ENCODE results near the gene SLC22A12.

Gene SLC22A12

GRCh38 chr11:64627371-64627770, 36.4 kb downstream of the SLC22A12 start:
- TF ChIP-seq ZNF274 (IDR thresholded peaks at IDR 0.05; ENCODE audit: low read depth, low read length), result no peak
- H3K4me3 ChIP-seq (ENCODE audit: low read length), result no peak overlapping the region

DNA sequence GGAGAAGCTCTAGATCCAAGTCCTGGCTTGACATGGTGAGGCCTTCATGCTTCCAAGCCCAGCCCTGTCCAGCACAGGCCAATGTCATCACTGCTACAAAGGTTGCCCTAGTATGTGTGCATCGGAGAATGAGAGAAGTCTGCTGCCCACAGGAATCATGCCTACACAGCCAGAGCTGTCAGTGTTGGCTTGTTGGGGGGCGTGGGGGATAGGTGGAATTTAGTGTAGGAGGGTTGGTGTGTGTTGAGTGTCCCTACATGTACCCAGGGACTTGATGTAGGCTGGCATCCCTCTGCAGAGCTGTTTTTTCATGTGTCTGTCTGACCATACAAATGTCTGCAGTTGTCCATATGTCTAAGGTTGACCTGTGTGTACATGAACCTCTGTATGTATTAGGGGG, 37.6 kb downstream of the SLC22A12 start:
- no peak for TF ChIP-seq ZNF274 (IDR thresholded peaks at IDR 0.05; ENCODE audit: low read depth, low read length)
- no peak overlapping the region for H3K4me3 ChIP-seq (ENCODE audit: low read length)

DNA sequence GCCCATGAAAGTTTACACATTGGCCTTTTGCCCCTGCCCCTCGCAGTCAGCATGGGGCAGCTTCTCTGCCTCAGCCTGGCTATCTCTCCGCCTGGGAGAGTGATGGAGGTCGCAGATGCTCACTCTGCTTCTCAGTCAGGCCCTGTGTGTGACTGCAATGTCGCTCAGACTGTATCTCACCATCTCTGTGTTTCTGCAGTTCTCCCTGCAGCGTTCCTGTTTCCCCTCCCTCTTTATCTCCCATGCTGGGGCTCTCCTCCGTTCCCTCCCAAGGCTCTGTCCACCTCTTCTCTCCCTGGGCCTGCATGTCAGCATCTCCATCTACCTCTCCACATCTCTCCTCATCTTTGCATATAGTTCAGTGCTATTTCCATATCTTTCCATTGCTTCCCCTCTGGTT, 38.1 kb downstream of the SLC22A12 start:
- TF ChIP-seq ZNF274 (IDR thresholded peaks at IDR 0.05; ENCODE audit: low read depth, low read length), result no peak
- H3K4me3 ChIP-seq (ENCODE audit: low read length), result no peak overlapping the region

GRCh38 chr11:64629796-64630562, 39.0 kb downstream of the SLC22A12 start:
- no peak for TF ChIP-seq ZNF274 (IDR thresholded peaks at IDR 0.05; ENCODE audit: low read depth, low read length)

GRCh38 chr11:64631675-64632074, 40.7 kb downstream of the SLC22A12 start:
- no peak overlapping the region for H3K4me3 ChIP-seq (ENCODE audit: low read length)
- no peak for TF ChIP-seq ZNF274 (IDR thresholded peaks at IDR 0.05; ENCODE audit: low read depth, low read length)

More at GRCh38 chr11:64629796-64630562, 39.0 kb downstream of the SLC22A12 start:
- H3K4me3 ChIP-seq (ENCODE audit: low read length), result no peak overlapping the region

- TF ChIP-seq ZNF274 (IDR thresholded peaks at IDR 0.05; ENCODE audit: low read depth, low read length), result no peak
- no peak overlapping the region for H3K4me3 ChIP-seq (ENCODE audit: low read length)
These were observed 41.2 kb downstream of the SLC22A12 start for GRCh38 chr11:64632237-64632636.

- TF ChIP-seq ZNF274 (IDR thresholded peaks at IDR 0.05; ENCODE audit: low read depth, low read length), result no peak
These were observed 41.6 kb downstream of the SLC22A12 start for GRCh38 chr11:64632654-64633053.

GRCh38 chr11:64633555-64634159, 42.6 kb downstream of the SLC22A12 start:
- no peak for TF ChIP-seq ZNF274 (IDR thresholded peaks at IDR 0.05; ENCODE audit: low read depth, low read length)

More at GRCh38 chr11:64632654-64633053, 41.6 kb downstream of the SLC22A12 start:
- H3K4me3 ChIP-seq (ENCODE audit: low read length), result no peak overlapping the region

DNA sequence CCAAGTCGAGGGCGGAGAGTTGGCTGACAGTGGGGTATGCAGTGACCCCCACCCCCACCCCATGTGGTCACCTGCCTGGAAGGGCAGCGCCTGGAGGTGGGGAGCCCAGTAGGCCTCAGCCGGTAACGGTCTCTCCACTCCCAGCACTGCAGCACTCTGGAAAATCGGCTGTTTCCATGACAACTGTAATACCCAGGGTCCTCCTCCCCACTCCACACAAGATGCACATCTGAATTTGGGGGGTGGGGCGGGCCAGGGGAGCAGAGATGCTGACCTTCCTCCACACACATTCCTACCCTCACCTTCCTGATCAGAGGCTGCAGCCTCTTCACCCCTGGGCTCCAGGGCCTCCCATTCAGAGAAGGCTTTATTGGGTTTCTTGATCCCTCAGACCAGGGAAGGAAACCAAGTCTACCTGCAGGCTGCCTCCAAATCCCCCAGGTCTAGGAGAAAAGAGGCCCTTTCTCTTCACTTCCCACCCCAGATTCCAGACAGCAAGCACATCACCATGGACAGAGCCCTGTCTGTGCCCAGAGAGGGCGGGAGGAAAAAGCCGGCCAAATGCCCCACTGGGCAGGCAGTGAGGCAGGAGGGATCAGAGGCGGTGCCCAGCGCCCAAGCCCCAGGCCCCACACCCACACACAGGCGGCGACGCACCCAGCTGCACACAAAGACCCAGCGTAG, 46.5 kb downstream of the SLC22A12 start:
- no peak for TF ChIP-seq ZNF274 (IDR thresholded peaks at IDR 0.05; ENCODE audit: low read depth, low read length)
- H3K4me3 ChIP-seq (ENCODE audit: low read length), result no peak overlapping the region

More at GRCh38 chr11:64633555-64634159, 42.6 kb downstream of the SLC22A12 start:
- no peak overlapping the region for H3K4me3 ChIP-seq (ENCODE audit: low read length)

DNA sequence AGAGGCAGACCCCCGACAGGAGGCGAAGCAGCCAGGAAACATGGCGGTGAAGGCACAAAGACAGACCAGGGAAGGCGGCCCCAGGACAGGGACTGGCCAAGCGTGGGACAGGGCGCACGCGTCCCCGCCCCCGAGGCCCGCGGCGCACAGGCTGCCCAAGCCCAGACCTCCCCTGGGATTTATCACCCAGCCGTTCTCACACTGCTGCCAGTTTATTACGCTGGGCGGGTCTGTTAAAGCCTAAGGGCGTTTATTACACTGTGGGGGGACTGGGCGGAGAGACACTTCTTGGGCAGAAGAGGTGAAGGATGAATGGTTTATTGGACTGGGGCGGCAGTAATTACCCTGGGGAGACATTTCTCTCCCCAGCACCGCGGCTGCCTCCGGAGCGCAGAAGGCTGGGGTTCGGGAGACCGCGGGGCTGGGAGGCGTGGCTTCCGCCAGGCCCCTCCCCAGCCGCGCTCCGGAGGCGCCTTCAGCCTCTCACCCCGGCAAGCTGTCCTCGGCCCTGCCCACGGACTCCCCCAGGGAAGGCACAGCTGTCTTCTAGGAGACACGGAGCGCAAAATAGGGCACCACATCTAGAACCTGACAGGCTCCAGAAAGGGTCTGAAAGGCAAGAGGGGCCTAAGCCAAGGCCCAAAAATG, 47.1 kb downstream of the SLC22A12 start:
- no peak overlapping the region for H3K4me3 ChIP-seq (ENCODE audit: low read length)
- TF ChIP-seq ZNF274 (IDR thresholded peaks at IDR 0.05; ENCODE audit: low read depth, low read length), result no peak

DNA sequence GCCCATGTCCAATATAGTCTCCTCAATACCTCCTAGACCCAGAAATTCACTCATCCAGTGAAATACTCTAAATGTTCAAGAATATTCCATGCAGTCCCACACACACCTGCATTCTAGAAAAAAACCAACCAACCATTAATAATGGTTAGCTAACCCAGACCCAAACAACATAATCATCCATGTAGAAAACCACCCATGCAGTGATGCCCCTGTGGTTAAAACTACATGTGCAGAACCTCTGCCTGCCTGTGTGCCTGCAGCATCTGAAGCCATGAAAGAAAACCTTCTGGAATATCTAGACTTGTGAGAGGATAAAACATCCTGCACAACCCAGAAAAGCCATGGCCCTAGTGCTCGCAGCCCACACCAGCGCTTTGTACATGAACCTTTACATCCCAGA, 47.8 kb downstream of the SLC22A12 start:
- H3K4me3 ChIP-seq (ENCODE audit: low read length), result no peak overlapping the region
- TF ChIP-seq ZNF274 (IDR thresholded peaks at IDR 0.05; ENCODE audit: low read depth, low read length), result no peak

DNA sequence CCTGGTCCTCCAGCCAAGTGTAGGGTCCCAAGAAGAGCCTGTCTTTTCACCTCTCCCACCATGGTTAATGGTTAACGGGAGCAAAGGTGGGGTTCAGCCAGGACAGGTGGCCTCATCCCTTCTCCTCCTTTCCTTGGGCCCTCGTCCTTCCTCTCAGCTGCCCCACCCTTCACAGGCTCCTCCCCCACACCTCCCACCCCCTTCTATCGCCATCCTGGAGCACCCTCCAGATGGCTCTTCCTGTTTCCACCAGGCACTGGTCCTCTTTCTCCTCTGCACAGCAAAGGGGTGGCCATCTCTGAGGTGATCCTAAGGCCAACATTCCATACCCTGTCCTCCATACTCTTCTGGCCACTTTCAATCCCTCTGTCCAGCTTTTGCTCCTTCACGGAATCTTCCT, 48.9 kb downstream of the SLC22A12 start:
- no peak overlapping the region for H3K4me3 ChIP-seq (ENCODE audit: low read length)
- TF ChIP-seq ZNF274 (IDR thresholded peaks at IDR 0.05; ENCODE audit: low read depth, low read length), result no peak

- no peak overlapping the region for H3K4me3 ChIP-seq (ENCODE audit: low read length)
- no peak for TF ChIP-seq ZNF274 (IDR thresholded peaks at IDR 0.05; ENCODE audit: low read depth, low read length)
These were observed 50.8 kb downstream of the SLC22A12 start for GRCh38 chr11:64641596-64642417.

- no peak overlapping the region for H3K4me3 ChIP-seq (ENCODE audit: low read length)
- TF ChIP-seq ZNF274 (IDR thresholded peaks at IDR 0.05; ENCODE audit: low read depth, low read length), result no peak
These were observed 51.4 kb downstream of the SLC22A12 start for GRCh38 chr11:64642418-64642735.
